Neural crest cell (in vitro differentiated cells): ENCODE results near the gene FAM76B. TPM values are rescaled to one million over a fixed set of nuclear protein-coding genes. Genes with fewer than 3 reads are reported as not detected.
A peak's percentile ranks its signal among the peaks of the same experiment; 100 is the strongest.

Experiments
- DNase-seq: peaks from one replicate; pipeline ENCODE4 v3.0.0; 2021; ENCODE audit warnings: low read depth, mixed read lengths, low spot score
- H3K27ac Mint-ChIP-seq: one replicate; pipeline ENCODE4 v1.8.0; 2021; ENCODE audit warnings: mild to moderate bottlenecking, mixed read lengths; ENCODE audit not compliant: unreplicated experiment
- H3K27me3 Mint-ChIP-seq: 2 replicates; pipeline ENCODE4 v1.8.0; 2021; ENCODE audit warnings: low read depth, mild to moderate bottlenecking, mixed read lengths
- H3K36me3 Mint-ChIP-seq: 2 replicates; pipeline ENCODE4 v1.8.0; 2021; ENCODE audit warnings: low read depth, mild to moderate bottlenecking, mixed read lengths
- H3K4me1 Mint-ChIP-seq: 2 replicates; pipeline ENCODE4 v1.8.0; 2021; ENCODE audit warnings: mixed read lengths
- H3K4me3 Mint-ChIP-seq: one replicate; pipeline ENCODE4 v1.8.0; 2021; ENCODE audit warnings: mild to moderate bottlenecking, mixed read lengths
- H3K9me3 Mint-ChIP-seq: 2 replicates; pipeline ENCODE4 v1.8.0; 2021; ENCODE audit warnings: mixed read lengths
- total RNA-seq: library from RNA; stranded (reverse); gene quantifications from 2 replicates; pipeline ENCODE4 v1.2.1, GENCODE V29; 2021
- TF ChIP-seq, protein P1 (sequence below): fragments of 200-600 bp; sonication (generic); conservative IDR thresholded peaks from 2 replicates; pipeline ENCODE4 v1.5.0; 2021; ENCODE audit warnings: antibody characterized with exemption, mild to moderate bottlenecking

Gene FAM76B
- total RNA-seq, 1 donor from 2014 or later, result 45.3 TPM

GRCh38 chr11:95805869-95806268 is 16.3 kb upstream of the FAM76B start:
- Mint-ChIP-seq H3K27me3 (no peaks in the 10 kb centered on the region), H3K4me3 (no peak overlapping the region), H3K36me3 (peaks cover 73% of the 10 kb centered on the region), H3K9me3 (peaks cover 20% of the 10 kb centered on the region), H3K27ac (no peak overlapping the region), H3K4me1 (no peaks in the 10 kb centered on the region)
- DNase-seq, result no peak
- TF ChIP-seq, protein P1, sequence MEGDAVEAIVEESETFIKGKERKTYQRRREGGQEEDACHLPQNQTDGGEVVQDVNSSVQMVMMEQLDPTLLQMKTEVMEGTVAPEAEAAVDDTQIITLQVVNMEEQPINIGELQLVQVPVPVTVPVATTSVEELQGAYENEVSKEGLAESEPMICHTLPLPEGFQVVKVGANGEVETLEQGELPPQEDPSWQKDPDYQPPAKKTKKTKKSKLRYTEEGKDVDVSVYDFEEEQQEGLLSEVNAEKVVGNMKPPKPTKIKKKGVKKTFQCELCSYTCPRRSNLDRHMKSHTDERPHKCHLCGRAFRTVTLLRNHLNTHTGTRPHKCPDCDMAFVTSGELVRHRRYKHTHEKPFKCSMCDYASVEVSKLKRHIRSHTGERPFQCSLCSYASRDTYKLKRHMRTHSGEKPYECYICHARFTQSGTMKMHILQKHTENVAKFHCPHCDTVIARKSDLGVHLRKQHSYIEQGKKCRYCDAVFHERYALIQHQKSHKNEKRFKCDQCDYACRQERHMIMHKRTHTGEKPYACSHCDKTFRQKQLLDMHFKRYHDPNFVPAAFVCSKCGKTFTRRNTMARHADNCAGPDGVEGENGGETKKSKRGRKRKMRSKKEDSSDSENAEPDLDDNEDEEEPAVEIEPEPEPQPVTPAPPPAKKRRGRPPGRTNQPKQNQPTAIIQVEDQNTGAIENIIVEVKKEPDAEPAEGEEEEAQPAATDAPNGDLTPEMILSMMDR, result no peak

- no peak overlapping the region for H3K4me3 Mint-ChIP-seq
- H3K9me3 Mint-ChIP-seq, result peaks cover 16% of the 10 kb centered on the region
- H3K27ac Mint-ChIP-seq, result no peak overlapping the region
- TF ChIP-seq, protein P1, result no peak
- H3K27me3 Mint-ChIP-seq, result no peaks in the 10 kb centered on the region
- peaks cover 63% of the 10 kb centered on the region for H3K36me3 Mint-ChIP-seq
- no peak for DNase-seq
- H3K4me1 Mint-ChIP-seq, result no peaks in the 10 kb centered on the region
Observed at GRCh38 chr11:95803973-95804372, 14.4 kb upstream of the FAM76B start.

DNA sequence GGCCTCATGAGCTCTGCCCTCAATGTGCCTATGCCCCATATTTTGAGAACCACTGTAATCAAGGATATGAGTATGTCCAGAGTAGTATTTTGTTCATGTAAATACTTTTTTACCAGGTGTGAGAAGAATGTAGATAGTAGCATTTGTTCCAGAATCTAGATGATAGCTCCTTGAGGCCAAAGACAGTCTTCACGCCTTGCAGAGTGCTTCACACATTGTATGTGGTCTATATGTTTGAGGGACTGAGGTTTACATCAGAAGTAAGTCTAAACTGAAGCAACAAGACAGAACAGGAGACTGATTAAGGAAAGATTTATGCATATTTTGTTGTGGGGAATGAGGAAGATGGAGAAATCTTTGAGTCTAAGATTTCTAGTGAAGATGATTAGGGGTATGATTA is 13.2 kb upstream of the FAM76B start:
- Mint-ChIP-seq H3K27me3 (no peaks in the 10 kb centered on the region), H3K4me3 (no peak overlapping the region), H3K4me1 (no peaks in the 10 kb centered on the region), H3K27ac (no peak overlapping the region), H3K36me3 (peaks cover 51% of the 10 kb centered on the region), H3K9me3 (peaks cover 7% of the 10 kb centered on the region)
- DNase-seq, result no peak
- TF ChIP-seq, protein P1, result no peak

DNA sequence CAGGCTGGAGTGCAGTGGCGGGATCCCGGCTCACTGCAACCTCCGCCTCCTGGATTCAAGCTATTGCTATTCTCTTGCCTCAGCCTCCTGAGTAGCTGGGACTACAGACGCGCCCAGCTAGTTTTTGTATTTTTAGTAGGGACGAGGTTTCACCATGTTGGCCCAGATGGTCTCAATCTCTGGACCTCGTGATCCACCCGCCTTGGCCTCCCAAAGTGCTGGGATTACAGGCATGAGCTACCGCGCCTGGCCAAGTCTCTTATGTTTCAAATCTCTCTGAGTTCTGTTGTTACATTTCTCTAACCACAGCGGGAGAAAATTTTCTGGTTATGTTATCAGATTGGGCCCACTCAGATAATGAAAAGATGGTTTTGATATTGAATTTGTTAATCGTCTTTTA is 10.9 kb upstream of the FAM76B start:
- H3K27ac Mint-ChIP-seq, result no peak overlapping the region
- H3K4me3 Mint-ChIP-seq, result no peak overlapping the region
- DNase-seq, result no peak
- H3K27me3 Mint-ChIP-seq, result no peaks in the 10 kb centered on the region
- H3K9me3 Mint-ChIP-seq, result peaks cover 3% of the 10 kb centered on the region
- TF ChIP-seq, protein P1, result no peak
- peaks cover 5% of the 10 kb centered on the region for H3K4me1 Mint-ChIP-seq
- peaks cover 30% of the 10 kb centered on the region for H3K36me3 Mint-ChIP-seq

DNA sequence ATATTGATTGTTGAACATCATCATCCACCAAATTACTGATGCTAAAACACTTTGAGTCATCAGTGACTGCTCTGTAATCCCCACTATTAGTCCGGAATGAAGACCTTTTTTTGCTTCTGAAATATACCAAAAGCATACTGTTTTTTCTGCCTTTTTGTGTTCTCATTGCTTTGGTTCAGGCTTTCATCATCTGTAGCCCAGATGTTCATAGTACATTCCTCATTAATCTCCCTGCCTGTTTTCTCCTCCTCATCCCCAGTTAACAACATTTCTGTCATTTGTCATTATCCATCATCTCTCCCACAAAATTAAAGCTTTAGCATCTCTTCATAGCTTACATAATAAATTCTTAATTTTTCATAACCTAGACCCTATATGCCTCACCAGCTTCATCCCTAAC is 10.0 kb upstream of the FAM76B start:
- DNase-seq, result no peak
- H3K9me3 Mint-ChIP-seq, result peaks cover 3% of the 10 kb centered on the region
- TF ChIP-seq, protein P1, result no peak
- H3K27ac Mint-ChIP-seq, result no peak overlapping the region
- H3K4me1 Mint-ChIP-seq, result peaks cover 7% of the 10 kb centered on the region
- H3K27me3 Mint-ChIP-seq, result no peaks in the 10 kb centered on the region
- no peak overlapping the region for H3K4me3 Mint-ChIP-seq
- peaks cover 27% of the 10 kb centered on the region for H3K36me3 Mint-ChIP-seq

DNA sequence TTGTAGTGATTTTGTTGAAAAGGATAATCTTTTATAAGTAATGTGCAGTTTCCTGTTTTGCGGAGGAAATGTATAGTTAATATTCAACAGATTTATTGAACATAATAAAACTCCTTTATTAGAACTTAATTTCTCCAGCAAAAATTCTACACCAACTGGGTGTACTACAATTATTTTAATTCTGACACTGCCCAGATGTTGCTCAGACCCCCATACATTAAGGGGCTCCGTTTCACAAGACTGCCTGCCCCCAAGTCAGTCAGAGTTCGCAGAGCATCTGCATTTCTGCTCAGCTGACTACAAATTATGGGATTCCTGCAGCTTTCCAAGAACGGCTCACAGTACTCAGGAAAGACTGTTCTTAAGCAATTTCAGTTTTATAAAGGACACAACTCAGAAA is 6.9 kb upstream of the FAM76B start:
- Mint-ChIP-seq H3K4me3 (no peak overlapping the region), H3K27me3 (no peaks in the 10 kb centered on the region), H3K4me1 (peaks cover 32% of the 10 kb centered on the region), H3K9me3 (no peaks in the 10 kb centered on the region), H3K27ac (peak overlapping the region; percentile 13), H3K36me3 (peaks cover 10% of the 10 kb centered on the region)
- no peak for DNase-seq
- TF ChIP-seq, protein P1, result no peak
